ENCODE measurements around the gene MRPS12.

The MRPS12 gene

GRCh38 chr19:38979812-38980211 is 49.1 kb downstream of the MRPS12 start:
- TF ChIP-seq ESRRG (CRISPR knock-in tag; IDR thresholded peaks at IDR 0.05), result no peak
- TF ChIP-seq PPARA (CRISPR knock-in tag; IDR thresholded peaks at IDR 0.05; ENCODE audit: borderline replicate concordance), result no peak
- TF ChIP-seq POU6F1 (CRISPR knock-in tag; IDR thresholded peaks at IDR 0.05; ENCODE audit: borderline replicate concordance, low read depth), result no peak
- TF ChIP-seq BACH2 (CRISPR knock-in tag; IDR thresholded peaks at IDR 0.05; ENCODE audit: borderline replicate concordance), result no peak
- no peak for TF ChIP-seq TOX (CRISPR knock-in tag; IDR thresholded peaks at IDR 0.05; ENCODE audit: borderline replicate concordance)
- no peak for TF ChIP-seq ISL1 (CRISPR knock-in tag; IDR thresholded peaks at IDR 0.05)
- no peak for TF ChIP-seq RARB (CRISPR knock-in tag; IDR thresholded peaks at IDR 0.05)
- no peak for TF ChIP-seq ZC3H10 (CRISPR knock-in tag; IDR thresholded peaks at IDR 0.05)
- no peak for TF ChIP-seq ZNF70 (CRISPR knock-in tag; IDR thresholded peaks at IDR 0.05)
- no peak for TF ChIP-seq CREB5 (CRISPR knock-in tag; IDR thresholded peaks at IDR 0.05; ENCODE audit: low read depth)
- no peak for TF ChIP-seq ZFP30 (CRISPR knock-in tag; IDR thresholded peaks at IDR 0.05)
- ATAC-seq, result no peak

- TF ChIP-seq CREB5 (CRISPR knock-in tag; IDR thresholded peaks at IDR 0.05; ENCODE audit: low read depth), result no peak
- TF ChIP-seq TCF4 (CRISPR knock-in tag; IDR thresholded peaks at IDR 0.05; ENCODE audit: borderline replicate concordance), result no peak
- no peak for TF ChIP-seq ISL1 (CRISPR knock-in tag; IDR thresholded peaks at IDR 0.05)
- TF ChIP-seq GLIS3 (CRISPR knock-in tag; IDR thresholded peaks at IDR 0.05), result no peak
- no peak for TF ChIP-seq PATZ1 (CRISPR knock-in tag; IDR thresholded peaks at IDR 0.05; ENCODE audit: borderline replicate concordance)
- no peak for TF ChIP-seq ZFP3 (CRISPR knock-in tag; IDR thresholded peaks at IDR 0.05)
- TF ChIP-seq ESRRG (CRISPR knock-in tag; IDR thresholded peaks at IDR 0.05), result no peak
- no peak for TF ChIP-seq POU6F1 (CRISPR knock-in tag; IDR thresholded peaks at IDR 0.05; ENCODE audit: borderline replicate concordance, low read depth)
- TF ChIP-seq TOX (CRISPR knock-in tag; IDR thresholded peaks at IDR 0.05; ENCODE audit: borderline replicate concordance), result no peak
- no peak for ATAC-seq
These were observed 50.0 kb downstream of the MRPS12 start for GRCh38 chr19:38980583-38981374.

Measured in SK-N-SH treated with all-trans-retinoic acid at 6 μM for 48 hours (cell line).